HCT116 (cell line): ENCODE data around the gene PLCB2.

ENCODE experiments used
- EGR1 ChIP-seq: IDR thresholded peaks from 2 replicates; pipeline ENCODE4 v1.6.1; 2012; ENCODE audit warnings: low read depth
- EZH2 ChIP-seq: fragments of 200-600 bp; sonication (generic); IDR thresholded peaks from 2 replicates; pipeline ENCODE4 v1.6.1; 2017; ENCODE audit warnings: antibody characterized with exemption, mixed run types
- EZH2phosphoT487 ChIP-seq: fragments of 200-600 bp; IDR thresholded peaks from 2 replicates; pipeline ENCODE4 v1.6.1; 2018; ENCODE audit warnings: antibody characterized with exemption, borderline replicate concordance
- JUND ChIP-seq: IDR thresholded peaks from 2 replicates; pipeline ENCODE4 v1.6.1; 2012
- POLR2A ChIP-seq: IDR thresholded peaks from 2 replicates; pipeline ENCODE4 v1.7.0; 2011; ENCODE audit warnings: borderline replicate concordance; ENCODE audit not compliant: insufficient read depth, insufficient read length; ENCODE audit errors: extremely low read depth
- POLR2AphosphoS5 ChIP-seq: IDR thresholded peaks from 2 replicates; pipeline ENCODE4 v1.6.1; 2011; ENCODE audit warnings: mild to moderate bottlenecking, low read depth, low read length, moderate library complexity
- SP1 ChIP-seq: IDR thresholded peaks from 2 replicates; pipeline ENCODE4 v1.6.1; 2012; ENCODE audit warnings: low read depth
- YY1 ChIP-seq: IDR thresholded peaks from 2 replicates; pipeline ENCODE4 v1.6.1; 2011; ENCODE audit warnings: low read length, low read depth, moderate library complexity, mild to moderate bottlenecking; ENCODE audit not compliant: insufficient replicate concordance; ENCODE audit errors: extremely low read depth
- ZNF274 ChIP-seq: fragments of 200-500 bp; sonication (Bioruptor generic); IDR thresholded peaks from 2 replicates; pipeline ENCODE4 v1.6.1; 2014; ENCODE audit warnings: mild to moderate bottlenecking, low read depth, low read length, inconsistent platforms
- TF ChIP-seq, protein P1 (sequence below), 3 experiments: fragments of 200-600 bp in 1 of 3; sonication (generic) in 1 of 3; IDR thresholded peaks in 2 of 3; conservative IDR thresholded peaks in 1 of 3; 2 replicates each; pipeline ENCODE4 v1.5.1; 2012 to 2017; ENCODE audit warnings: low read depth in 2 of 3, low read length in 2 of 3, antibody characterized with exemption in 1 of 3, borderline replicate concordance in 1 of 3, control low read depth in 1 of 3, mild to moderate bottlenecking in 1 of 3, mixed read lengths in 1 of 3, mixed run types in 1 of 3, moderate library complexity in 1 of 3; ENCODE audit not compliant: insufficient read depth in 1 of 3
- TF ChIP-seq, protein P2 (sequence below): IDR thresholded peaks from 2 replicates; pipeline ENCODE4 v1.6.1; 2012
- TF ChIP-seq, protein P3 (sequence below): IDR thresholded peaks from 2 replicates; pipeline ENCODE4 v1.6.1; 2012; ENCODE audit warnings: low read depth

DNA sequence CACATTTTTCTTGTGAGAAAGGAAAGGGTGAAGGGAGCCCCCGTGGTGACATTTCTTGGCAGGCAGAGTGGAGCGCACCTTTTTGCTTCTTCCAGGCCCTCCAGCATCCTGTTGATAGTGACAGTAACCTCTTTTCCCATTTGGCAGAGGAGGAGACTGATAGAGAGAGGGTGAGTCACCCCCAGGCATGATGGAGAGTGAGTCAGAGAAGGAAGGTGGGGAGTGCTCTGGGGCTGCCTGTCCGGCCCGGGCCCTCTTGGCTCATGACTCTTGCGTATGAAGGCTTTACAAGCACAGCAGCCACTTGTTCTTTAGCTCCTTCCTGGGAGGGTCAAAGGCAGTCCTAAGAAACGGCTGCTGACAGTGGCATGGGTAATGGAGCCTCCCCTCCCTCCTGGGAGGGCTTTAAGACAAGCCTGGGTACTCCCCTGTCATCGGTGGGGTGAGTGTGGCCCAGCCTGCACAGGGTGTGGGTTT, 40.9 kb downstream of the PLCB2 start:
- no peak for TF ChIP-seq EZH2phosphoT487
- TF ChIP-seq, protein P1, sequence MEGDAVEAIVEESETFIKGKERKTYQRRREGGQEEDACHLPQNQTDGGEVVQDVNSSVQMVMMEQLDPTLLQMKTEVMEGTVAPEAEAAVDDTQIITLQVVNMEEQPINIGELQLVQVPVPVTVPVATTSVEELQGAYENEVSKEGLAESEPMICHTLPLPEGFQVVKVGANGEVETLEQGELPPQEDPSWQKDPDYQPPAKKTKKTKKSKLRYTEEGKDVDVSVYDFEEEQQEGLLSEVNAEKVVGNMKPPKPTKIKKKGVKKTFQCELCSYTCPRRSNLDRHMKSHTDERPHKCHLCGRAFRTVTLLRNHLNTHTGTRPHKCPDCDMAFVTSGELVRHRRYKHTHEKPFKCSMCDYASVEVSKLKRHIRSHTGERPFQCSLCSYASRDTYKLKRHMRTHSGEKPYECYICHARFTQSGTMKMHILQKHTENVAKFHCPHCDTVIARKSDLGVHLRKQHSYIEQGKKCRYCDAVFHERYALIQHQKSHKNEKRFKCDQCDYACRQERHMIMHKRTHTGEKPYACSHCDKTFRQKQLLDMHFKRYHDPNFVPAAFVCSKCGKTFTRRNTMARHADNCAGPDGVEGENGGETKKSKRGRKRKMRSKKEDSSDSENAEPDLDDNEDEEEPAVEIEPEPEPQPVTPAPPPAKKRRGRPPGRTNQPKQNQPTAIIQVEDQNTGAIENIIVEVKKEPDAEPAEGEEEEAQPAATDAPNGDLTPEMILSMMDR (IDR thresholded peaks at IDR 0.05 in 2 of 3, conservative IDR thresholded peaks at IDR 0.05 in 1 of 3; ENCODE audit: borderline replicate concordance in 1 of 3, insufficient read depth in 1 of 3, low read depth in 2 of 3, low read length in 2 of 3): no peak
- TF ChIP-seq SP1: peak; percentile 68
- TF ChIP-seq POLR2A: no peak
- no peak for TF ChIP-seq EGR1
- TF ChIP-seq, protein P2, sequence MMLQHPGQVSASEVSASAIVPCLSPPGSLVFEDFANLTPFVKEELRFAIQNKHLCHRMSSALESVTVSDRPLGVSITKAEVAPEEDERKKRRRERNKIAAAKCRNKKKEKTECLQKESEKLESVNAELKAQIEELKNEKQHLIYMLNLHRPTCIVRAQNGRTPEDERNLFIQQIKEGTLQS: no peak
- TF ChIP-seq, protein P3, sequence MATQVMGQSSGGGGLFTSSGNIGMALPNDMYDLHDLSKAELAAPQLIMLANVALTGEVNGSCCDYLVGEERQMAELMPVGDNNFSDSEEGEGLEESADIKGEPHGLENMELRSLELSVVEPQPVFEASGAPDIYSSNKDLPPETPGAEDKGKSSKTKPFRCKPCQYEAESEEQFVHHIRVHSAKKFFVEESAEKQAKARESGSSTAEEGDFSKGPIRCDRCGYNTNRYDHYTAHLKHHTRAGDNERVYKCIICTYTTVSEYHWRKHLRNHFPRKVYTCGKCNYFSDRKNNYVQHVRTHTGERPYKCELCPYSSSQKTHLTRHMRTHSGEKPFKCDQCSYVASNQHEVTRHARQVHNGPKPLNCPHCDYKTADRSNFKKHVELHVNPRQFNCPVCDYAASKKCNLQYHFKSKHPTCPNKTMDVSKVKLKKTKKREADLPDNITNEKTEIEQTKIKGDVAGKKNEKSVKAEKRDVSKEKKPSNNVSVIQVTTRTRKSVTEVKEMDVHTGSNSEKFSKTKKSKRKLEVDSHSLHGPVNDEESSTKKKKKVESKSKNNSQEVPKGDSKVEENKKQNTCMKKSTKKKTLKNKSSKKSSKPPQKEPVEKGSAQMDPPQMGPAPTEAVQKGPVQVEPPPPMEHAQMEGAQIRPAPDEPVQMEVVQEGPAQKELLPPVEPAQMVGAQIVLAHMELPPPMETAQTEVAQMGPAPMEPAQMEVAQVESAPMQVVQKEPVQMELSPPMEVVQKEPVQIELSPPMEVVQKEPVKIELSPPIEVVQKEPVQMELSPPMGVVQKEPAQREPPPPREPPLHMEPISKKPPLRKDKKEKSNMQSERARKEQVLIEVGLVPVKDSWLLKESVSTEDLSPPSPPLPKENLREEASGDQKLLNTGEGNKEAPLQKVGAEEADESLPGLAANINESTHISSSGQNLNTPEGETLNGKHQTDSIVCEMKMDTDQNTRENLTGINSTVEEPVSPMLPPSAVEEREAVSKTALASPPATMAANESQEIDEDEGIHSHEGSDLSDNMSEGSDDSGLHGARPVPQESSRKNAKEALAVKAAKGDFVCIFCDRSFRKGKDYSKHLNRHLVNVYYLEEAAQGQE: no peak
- peak; percentile 22 for TF ChIP-seq YY1
- no peak for TF ChIP-seq EZH2
- no peak for TF ChIP-seq ZNF274
- TF ChIP-seq JUND: peak; percentile 94
- TF ChIP-seq POLR2AphosphoS5: peak; percentile 31; the same call in 1 of the 2 replicates
